Lower lobe of right lung (tissue), 2 donors: ENCODE data around the gene WAC. TPM values are rescaled to one million over a fixed set of nuclear protein-coding genes. Genes with fewer than 3 reads are reported as not detected.

ENCODE experiments used
- ATAC-seq, 2 donors: fragments of 200-7000 bp; cut with Tn5 transposase; one replicate each; pipeline ENCODE4 v1.9.1; 2020 to 2022; ENCODE audit warnings: mild to moderate bottlenecking in 2 of 2, moderate library complexity in 2 of 2
- DNase-seq: peaks from one replicate; pipeline ENCODE4 v3.0.0-alpha.2; 2020
- H3K27ac ChIP-seq: fragments of 200-600 bp; one replicate; pipeline ENCODE4 v1.8.0; 2022
- H3K27me3 ChIP-seq: fragments of 200-600 bp; one replicate; pipeline ENCODE4 v1.8.0; 2022; ENCODE audit warnings: low read depth
- H3K36me3 ChIP-seq: fragments of 200-600 bp; one replicate; pipeline ENCODE4 v1.8.0; 2022; ENCODE audit warnings: mild to moderate bottlenecking
- H3K4me1 ChIP-seq: fragments of 200-600 bp; one replicate; pipeline ENCODE4 v1.8.0; 2022
- H3K4me3 ChIP-seq: fragments of 200-600 bp; one replicate; pipeline ENCODE4 v1.8.0; 2022; ENCODE audit warnings: mild to moderate bottlenecking
- H3K9me3 ChIP-seq: fragments of 200-600 bp; one replicate; pipeline ENCODE4 v1.8.0; 2022
- intact Hi-C: fragments of 100-400 bp; cut with DNase I; formaldehyde crosslinking; loops from one replicate; pipeline ENCODE4 v1.11.0; 2022
- total RNA-seq: library from RNA; stranded (reverse); fragmentation: NEBNext Ultra II Directional; extraction: Animal tissue kit (Norgen Biotek cat#: 25700); gene quantifications from one replicate; pipeline ENCODE4 v1.2.1, GENCODE V29; 2021
- TF ChIP-seq, protein P1 (sequence below): fragments of 200-600 bp; IDR thresholded peaks from one replicate; pipeline ENCODE4 v1.8.0; 2022; ENCODE audit warnings: antibody characterized with exemption, mild to moderate bottlenecking
- donor health status: DM: no; HTN: yes; CAD: no; lungs with severe emphysema.

The WAC gene
- total RNA-seq, 1 donor from 2014 or later: 123 TPM

DNA sequence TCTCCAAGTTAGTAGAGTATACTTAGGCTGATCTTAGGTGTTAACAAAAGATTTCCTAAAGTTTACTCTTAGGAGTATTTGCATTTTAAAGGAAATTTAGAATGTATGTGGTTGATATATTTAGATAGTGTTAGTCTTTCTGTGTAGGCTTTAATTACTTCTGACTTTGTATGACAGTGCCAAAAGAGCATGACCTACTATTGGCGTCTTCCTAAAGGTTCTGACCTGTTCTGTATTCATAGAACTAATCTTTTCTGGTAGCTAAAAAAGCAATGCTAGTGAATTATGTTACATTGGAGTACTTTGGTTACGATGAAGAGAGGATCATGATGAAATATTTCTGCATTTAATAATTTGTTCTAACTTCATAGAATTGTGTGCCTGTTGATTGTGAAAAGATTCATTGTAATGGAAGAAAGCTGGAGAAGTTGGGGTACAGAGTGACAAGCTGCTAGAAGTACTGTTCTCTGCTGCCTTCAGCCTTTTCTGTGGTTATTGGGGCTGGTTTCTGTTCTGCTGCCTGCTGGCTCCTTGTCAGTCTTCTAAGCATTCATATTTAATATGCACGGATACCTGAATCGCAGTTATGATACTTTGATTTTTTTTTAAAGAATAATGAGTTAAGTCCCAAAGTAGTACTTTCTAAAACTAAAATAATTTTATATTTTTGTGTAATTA, 13.2 kb downstream of the WAC start:
- no peak for DNase-seq
- Histone ChIP-seq H3K9me3 (no peaks in the 10 kb centered on the region), H3K27ac (no peak overlapping the region), H3K4me3 (no peak overlapping the region), H3K27me3 (no peaks in the 10 kb centered on the region), H3K36me3 (peaks cover 74% of the 10 kb centered on the region), H3K4me1 (peaks cover 47% of the 10 kb centered on the region)
- ATAC-seq: no peak
- TF ChIP-seq, protein P1, sequence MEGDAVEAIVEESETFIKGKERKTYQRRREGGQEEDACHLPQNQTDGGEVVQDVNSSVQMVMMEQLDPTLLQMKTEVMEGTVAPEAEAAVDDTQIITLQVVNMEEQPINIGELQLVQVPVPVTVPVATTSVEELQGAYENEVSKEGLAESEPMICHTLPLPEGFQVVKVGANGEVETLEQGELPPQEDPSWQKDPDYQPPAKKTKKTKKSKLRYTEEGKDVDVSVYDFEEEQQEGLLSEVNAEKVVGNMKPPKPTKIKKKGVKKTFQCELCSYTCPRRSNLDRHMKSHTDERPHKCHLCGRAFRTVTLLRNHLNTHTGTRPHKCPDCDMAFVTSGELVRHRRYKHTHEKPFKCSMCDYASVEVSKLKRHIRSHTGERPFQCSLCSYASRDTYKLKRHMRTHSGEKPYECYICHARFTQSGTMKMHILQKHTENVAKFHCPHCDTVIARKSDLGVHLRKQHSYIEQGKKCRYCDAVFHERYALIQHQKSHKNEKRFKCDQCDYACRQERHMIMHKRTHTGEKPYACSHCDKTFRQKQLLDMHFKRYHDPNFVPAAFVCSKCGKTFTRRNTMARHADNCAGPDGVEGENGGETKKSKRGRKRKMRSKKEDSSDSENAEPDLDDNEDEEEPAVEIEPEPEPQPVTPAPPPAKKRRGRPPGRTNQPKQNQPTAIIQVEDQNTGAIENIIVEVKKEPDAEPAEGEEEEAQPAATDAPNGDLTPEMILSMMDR: no peak
- intact Hi-C loops: no loop called here

DNA sequence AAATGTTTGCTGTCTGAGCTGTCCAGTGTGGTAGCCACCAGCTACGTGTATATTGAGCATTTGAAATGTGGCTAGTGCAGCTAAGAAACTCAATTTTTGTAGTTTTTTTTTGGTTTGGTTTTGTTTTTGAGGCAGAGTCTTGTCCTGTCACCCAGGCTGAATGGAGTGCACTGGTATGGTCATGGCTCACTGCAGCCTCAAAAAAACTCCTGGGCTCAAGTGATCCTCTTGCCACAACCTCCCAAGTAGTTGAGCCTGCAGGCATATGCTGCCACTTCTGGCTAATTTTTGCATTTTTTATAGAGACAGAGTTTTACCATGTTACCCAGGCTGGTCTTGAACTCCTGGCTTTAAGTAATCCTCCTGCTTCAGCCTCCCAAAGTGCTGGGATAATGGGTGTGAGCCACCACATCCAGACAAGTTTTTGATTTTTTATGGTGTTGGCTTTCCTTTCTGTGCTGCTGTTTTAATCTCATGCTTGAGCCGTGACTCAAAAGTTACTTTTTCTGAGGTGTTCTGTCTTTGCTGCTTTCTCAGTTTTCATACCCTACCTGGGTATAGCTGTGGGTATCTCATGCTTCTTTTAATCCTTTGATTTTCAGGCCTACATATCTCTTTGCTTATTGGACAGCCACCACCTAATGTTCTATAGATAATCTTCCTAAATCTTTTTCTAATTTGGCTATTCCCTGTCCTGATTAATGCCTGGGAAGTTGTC, 16.0 kb downstream of the WAC start:
- Histone ChIP-seq H3K36me3 (peaks cover 60% of the 10 kb centered on the region), H3K4me3 (no peak overlapping the region), H3K27ac (no peak overlapping the region), H3K27me3 (no peaks in the 10 kb centered on the region), H3K4me1 (peaks cover 66% of the 10 kb centered on the region), H3K9me3 (no peaks in the 10 kb centered on the region)
- DNase-seq: no peak
- intact Hi-C loops: no loop called here
- TF ChIP-seq, protein P1: no peak
- ATAC-seq: no peak

DNA sequence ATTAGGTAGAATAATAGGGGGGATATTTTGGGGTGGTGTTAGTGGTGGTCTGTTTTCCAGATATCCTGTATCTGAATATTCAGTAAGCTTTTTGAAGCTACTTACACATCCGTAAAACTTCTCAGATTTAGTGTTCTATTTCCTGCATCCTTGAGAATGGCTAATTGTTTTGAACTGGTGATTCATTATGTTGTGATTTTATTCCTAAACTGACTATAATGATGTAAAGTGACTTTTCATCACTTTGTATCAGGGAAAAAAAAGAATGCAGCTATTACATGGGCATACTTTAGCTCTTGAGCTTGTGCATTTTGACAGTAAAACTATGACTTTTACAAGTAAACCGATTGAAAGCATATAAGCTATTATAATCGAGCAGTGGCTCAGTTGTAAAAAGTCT, 18.2 kb downstream of the WAC start:
- no peak overlapping the region for H3K27ac ChIP-seq
- peaks cover 70% of the 10 kb centered on the region for H3K4me1 ChIP-seq
- H3K27me3 ChIP-seq: no peaks in the 10 kb centered on the region
- H3K36me3 ChIP-seq: peaks cover 57% of the 10 kb centered on the region
- intact Hi-C loops: no loop called here
- ATAC-seq (no peak), DNase-seq (no peak)
- no peak overlapping the region for H3K4me3 ChIP-seq
- TF ChIP-seq, protein P1: no peak
- H3K9me3 ChIP-seq: no peaks in the 10 kb centered on the region

DNA sequence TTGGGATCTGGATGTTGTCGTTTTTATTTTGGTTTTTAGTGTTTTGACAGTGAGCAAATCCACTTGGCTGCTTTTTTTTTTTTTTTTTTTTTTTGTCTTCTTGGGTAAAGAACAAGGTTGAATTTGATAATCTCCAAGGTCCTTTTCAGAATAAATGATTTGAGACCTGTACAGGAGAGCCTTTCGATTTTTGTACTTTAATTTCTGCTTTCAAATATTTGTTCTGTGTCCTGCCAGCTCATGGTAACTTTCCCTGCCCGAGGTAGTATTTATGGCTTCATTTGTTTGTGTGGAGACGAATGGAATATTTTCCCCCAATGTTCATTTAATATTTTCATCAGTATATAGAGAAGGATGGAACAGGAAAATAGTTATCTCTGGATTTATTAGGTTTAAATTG, 19.9 kb downstream of the WAC start:
- H3K4me1 ChIP-seq: peaks cover 83% of the 10 kb centered on the region
- intact Hi-C loops: no loop called here
- H3K36me3 ChIP-seq: peaks cover 54% of the 10 kb centered on the region
- no peak overlapping the region for H3K27ac ChIP-seq
- TF ChIP-seq, protein P1: no peak
- no peak overlapping the region for H3K4me3 ChIP-seq
- ATAC-seq: no peak
- no peaks in the 10 kb centered on the region for H3K9me3 ChIP-seq
- DNase-seq: no peak
- no peaks in the 10 kb centered on the region for H3K27me3 ChIP-seq

DNA sequence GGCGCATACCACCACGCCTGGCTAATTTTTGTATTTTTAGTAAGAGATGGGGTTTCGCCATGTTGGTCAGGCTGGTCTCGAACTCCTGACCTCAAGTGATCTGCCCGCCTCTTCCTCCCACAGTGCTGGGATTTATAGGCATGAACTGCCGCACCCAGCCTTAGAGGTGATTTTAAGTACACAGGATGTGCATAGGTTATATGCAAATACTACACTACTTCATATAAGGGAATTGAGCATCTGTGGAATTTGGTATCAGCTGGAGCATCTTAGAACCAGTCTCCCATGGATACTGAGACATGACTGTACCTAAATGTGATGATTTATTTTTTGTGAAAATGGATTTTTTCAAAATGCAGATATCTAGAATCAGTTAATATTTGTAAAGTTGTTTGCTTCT, 21.1 kb downstream of the WAC start:
- ATAC-seq (no peak), DNase-seq (no peak)
- H3K27me3 ChIP-seq: no peaks in the 10 kb centered on the region
- intact Hi-C loops: no loop called here
- no peak overlapping the region for H3K27ac ChIP-seq
- no peak overlapping the region for H3K4me3 ChIP-seq
- TF ChIP-seq, protein P1: no peak
- H3K9me3 ChIP-seq: no peaks in the 10 kb centered on the region
- H3K36me3 ChIP-seq: peaks cover 41% of the 10 kb centered on the region
- peaks cover 93% of the 10 kb centered on the region for H3K4me1 ChIP-seq
